Brain microvascular endothelial cell (primary cell): ENCODE data around the gene SHC2.

ENCODE experiments used
- DNase-seq: peaks from one replicate; pipeline ENCODE4 v3.0.0-alpha.2; 2020
- H3K27ac ChIP-seq: fragments of 250-450 bp; sonication (Bioruptor Pico); 2 replicates; pipeline ENCODE4 v1.5.1; 2020; ENCODE audit warnings: mild to moderate bottlenecking, moderate library complexity
- H3K27me3 ChIP-seq: fragments of 250-450 bp; sonication (Bioruptor Pico); replicated peaks from 2 replicates; pipeline ENCODE4 v1.5.1; 2020; ENCODE audit warnings: mild to moderate bottlenecking
- H3K36me3 ChIP-seq: fragments of 250-450 bp; sonication (Bioruptor Pico); replicated peaks from 2 replicates; pipeline ENCODE4 v1.5.1; 2020; ENCODE audit warnings: mild to moderate bottlenecking
- H3K4me3 ChIP-seq: 2 replicates; pipeline ENCODE4 v1.5.1; 2011; ENCODE audit warnings: low read depth, mild to moderate bottlenecking, control low read depth, low read length, moderate library complexity
- CTCF ChIP-seq: IDR thresholded peaks from 2 replicates; pipeline ENCODE4 v1.5.1; 2011; ENCODE audit warnings: low read depth, mild to moderate bottlenecking, moderate library complexity, low read length, control low read depth, inconsistent platforms; ENCODE audit errors: missing control alignments
- in situ Hi-C: cut with HindIII; loops from 2 replicates; pipeline ENCODE4 v1.10.0; 2017; ENCODE audit warnings: low sequenced_read_pairs, low pct_ligation_motif_present

SHC2 gene

GRCh38 chr19:378706-379105 lies 82.1 kb downstream of the SHC2 start:
- no peaks in the 10 kb centered on the region for H3K36me3 ChIP-seq
- in situ Hi-C loops = no loop called here

GRCh38 chr19:377801-378581 lies 82.8 kb downstream of the SHC2 start:
- no peak for TF ChIP-seq CTCF
- no peak overlapping the region for H3K4me3 ChIP-seq
- DNase-seq = no peak

More at GRCh38 chr19:378706-379105, 82.1 kb downstream of the SHC2 start:
- Histone ChIP-seq H3K27ac (no peak overlapping the region), H3K4me3 (no peak overlapping the region), H3K27me3 (peaks cover 3% of the 10 kb centered on the region)
- no peak for DNase-seq
- TF ChIP-seq CTCF = no peak

GRCh38 chr19:376111-376470 lies 84.7 kb downstream of the SHC2 start:
- DNase-seq = no peak

More at GRCh38 chr19:377801-378581, 82.8 kb downstream of the SHC2 start:
- no peak overlapping the region for H3K27ac ChIP-seq
- no peaks in the 10 kb centered on the region for H3K36me3 ChIP-seq
- peaks cover 5% of the 10 kb centered on the region for H3K27me3 ChIP-seq
- in situ Hi-C loops = no loop called here

GRCh38 chr19:375395-376110 lies 85.3 kb downstream of the SHC2 start:
- TF ChIP-seq CTCF = no peak
- Histone ChIP-seq H3K4me3 (no peak overlapping the region), H3K27ac (no peak overlapping the region), H3K27me3 (peaks cover 17% of the 10 kb centered on the region), H3K36me3 (no peaks in the 10 kb centered on the region)
- no peak for DNase-seq
- in situ Hi-C loops = no loop called here

More at GRCh38 chr19:376111-376470, 84.7 kb downstream of the SHC2 start:
- Histone ChIP-seq H3K36me3 (no peaks in the 10 kb centered on the region), H3K27me3 (peaks cover 14% of the 10 kb centered on the region), H3K27ac (no peak overlapping the region), H3K4me3 (no peak overlapping the region)
- in situ Hi-C loops = no loop called here
- no peak for TF ChIP-seq CTCF

- TF ChIP-seq CTCF = no peak
- in situ Hi-C loops = no loop called here
- H3K36me3 ChIP-seq = no peaks in the 10 kb centered on the region
Measured at GRCh38 chr19:374886-375235, 86.0 kb downstream of the SHC2 start.

More at GRCh38 chr19:374886-375235, 86.0 kb downstream of the SHC2 start:
- H3K27me3 ChIP-seq = peaks cover 17% of the 10 kb centered on the region
- H3K4me3 ChIP-seq = no peak overlapping the region
- H3K27ac ChIP-seq = no peak overlapping the region
- DNase-seq = no peak
